Nephron (organoid): ENCODE measurements around the gene FBXO11.

Source experiments
- H3K27ac Mint-ChIP-seq, 3 experiments: 2 replicates each; pipeline ENCODE4 v1.8.0; 2020; ENCODE audit warnings: mixed read lengths in 3 of 3, mild to moderate bottlenecking in 2 of 3, moderate library complexity in 1 of 3
- H3K27me3 Mint-ChIP-seq: 2 replicates; pipeline ENCODE4 v1.8.0; 2021; ENCODE audit warnings: low read depth, mild to moderate bottlenecking, moderate library complexity, mixed read lengths
- H3K36me3 Mint-ChIP-seq: 2 replicates; pipeline ENCODE4 v1.8.0; 2020; ENCODE audit warnings: low read depth, mixed read lengths
- H3K4me1 Mint-ChIP-seq: 2 replicates; pipeline ENCODE4 v1.8.0; 2020; ENCODE audit warnings: mixed read lengths
- H3K4me3 Mint-ChIP-seq, 3 experiments: 2 replicates each; pipeline ENCODE4 v1.8.0; 2020; ENCODE audit warnings: mild to moderate bottlenecking in 3 of 3, mixed read lengths in 3 of 3, moderate library complexity in 2 of 3
- H3K9me3 Mint-ChIP-seq: 2 replicates; pipeline ENCODE4 v1.8.0; 2020; ENCODE audit warnings: mixed read lengths
- CTCF ChIP-seq, 3 experiments: fragments of 200-600 bp; sonication (generic); IDR thresholded peaks; one replicate each; pipeline ENCODE4 v1.5.0; 2021; ENCODE audit warnings: antibody characterized with exemption in 3 of 3; ENCODE audit not compliant: unreplicated experiment in 3 of 3

FBXO11 gene

GRCh38 chr2:47892338-47892730 is 14.0 kb downstream of the FBXO11 start:
- H3K27ac Mint-ChIP-seq: peak overlapping the region in 1 of 3 experiments; percentile 4
- no peak for TF ChIP-seq CTCF (IDR thresholded peaks at IDR 0.05; ENCODE audit: unreplicated experiment in 3 of 3)
- no peaks in the 10 kb centered on the region for H3K27me3 Mint-ChIP-seq
- peaks cover 40% of the 10 kb centered on the region for H3K4me1 Mint-ChIP-seq
- no peaks in the 10 kb centered on the region for H3K9me3 Mint-ChIP-seq
- no peak overlapping the region for H3K4me3 Mint-ChIP-seq
- H3K36me3 Mint-ChIP-seq: peaks cover 31% of the 10 kb centered on the region

- TF ChIP-seq CTCF (IDR thresholded peaks at IDR 0.05; ENCODE audit: unreplicated experiment in 3 of 3): no peak
- no peak overlapping the region for H3K4me3 Mint-ChIP-seq
- H3K9me3 Mint-ChIP-seq: no peaks in the 10 kb centered on the region
- H3K27ac Mint-ChIP-seq: peak overlapping the region in 1 of 3 experiments; percentile 4
- H3K27me3 Mint-ChIP-seq: no peaks in the 10 kb centered on the region
- peaks cover 34% of the 10 kb centered on the region for H3K4me1 Mint-ChIP-seq
- H3K36me3 Mint-ChIP-seq: peaks cover 35% of the 10 kb centered on the region
Observed at GRCh38 chr2:47891369-47892337, 14.6 kb downstream of the FBXO11 start.

GRCh38 chr2:47890711-47891368 is 15.5 kb downstream of the FBXO11 start:
- Mint-ChIP-seq H3K27me3 (no peaks in the 10 kb centered on the region), H3K4me3 (no peak overlapping the region), H3K36me3 (peaks cover 38% of the 10 kb centered on the region), H3K4me1 (peaks cover 26% of the 10 kb centered on the region), H3K27ac (no peak overlapping the region), H3K9me3 (no peaks in the 10 kb centered on the region)
- no peak for TF ChIP-seq CTCF (IDR thresholded peaks at IDR 0.05; ENCODE audit: unreplicated experiment in 3 of 3)

DNA sequence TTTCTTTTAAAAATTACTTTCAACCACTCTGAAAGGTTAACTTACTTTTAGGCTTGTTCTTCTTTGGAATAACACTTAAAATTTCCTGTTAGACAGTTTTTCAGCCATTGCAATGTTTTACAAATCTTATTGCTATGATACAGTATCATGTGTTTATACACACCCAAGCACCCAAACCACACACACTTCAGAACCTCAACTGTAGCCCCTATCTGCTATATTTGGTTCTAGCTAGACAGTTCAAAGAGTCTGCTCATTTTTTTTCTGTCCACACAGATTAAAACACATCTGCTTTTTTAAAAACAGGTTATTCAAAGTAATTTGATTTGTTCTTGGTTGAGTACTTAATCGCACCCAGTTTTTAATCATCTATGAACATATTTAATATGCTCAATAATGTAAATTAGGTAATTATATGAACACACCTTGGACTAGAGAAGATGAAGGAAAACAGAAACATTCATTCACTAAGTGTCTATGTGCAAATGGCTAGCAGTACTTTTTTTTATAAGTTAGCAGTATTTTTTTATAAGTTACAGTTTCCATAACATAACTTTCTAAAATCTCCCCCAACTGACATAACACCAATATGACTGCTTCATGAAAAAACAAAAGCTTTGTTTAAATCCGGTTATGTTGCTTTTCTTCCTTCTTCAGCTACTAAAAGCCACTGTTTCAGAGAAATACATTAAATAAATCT is 17.6 kb downstream of the FBXO11 start:
- no peaks in the 10 kb centered on the region for H3K27me3 Mint-ChIP-seq
- no peak for TF ChIP-seq CTCF (IDR thresholded peaks at IDR 0.05; ENCODE audit: unreplicated experiment in 3 of 3)
- H3K4me3 Mint-ChIP-seq: no peak overlapping the region
- peaks cover 13% of the 10 kb centered on the region for H3K4me1 Mint-ChIP-seq
- H3K36me3 Mint-ChIP-seq: peaks cover 54% of the 10 kb centered on the region
- peaks cover 4% of the 10 kb centered on the region for H3K9me3 Mint-ChIP-seq
- H3K27ac Mint-ChIP-seq: no peak overlapping the region

- no peak overlapping the region for H3K27ac Mint-ChIP-seq
- H3K4me3 Mint-ChIP-seq: no peak overlapping the region
- peaks cover 6% of the 10 kb centered on the region for H3K4me1 Mint-ChIP-seq
- H3K9me3 Mint-ChIP-seq: peaks cover under 1% of the 10 kb centered on the region
- H3K27me3 Mint-ChIP-seq: no peaks in the 10 kb centered on the region
- no peak for TF ChIP-seq CTCF (IDR thresholded peaks at IDR 0.05; ENCODE audit: unreplicated experiment in 3 of 3)
- H3K36me3 Mint-ChIP-seq: peaks cover 34% of the 10 kb centered on the region
Observed at GRCh38 chr2:47876912-47877311, 29.4 kb downstream of the FBXO11 start.
